WI38 (cell line): ENCODE results near the gene SOWAHD.
"Not testable (repeated sequence)": the region's sequence is repeated elsewhere in the genome, so short reads cannot be mapped to it uniquely, and the experiment has no call there.

Experiments used
- H3K4me3 ChIP-seq: 2 replicates; pipeline ENCODE4 v1.5.1; 2011; ENCODE audit warnings: low read depth, mild to moderate bottlenecking, control low read depth, low read length
- TF ChIP-seq, protein P1 (sequence below): IDR thresholded peaks from 2 replicates; pipeline ENCODE4 v1.5.1; 2012; ENCODE audit warnings: low read depth, mild to moderate bottlenecking, control low read depth, low read length

The SOWAHD gene

DNA sequence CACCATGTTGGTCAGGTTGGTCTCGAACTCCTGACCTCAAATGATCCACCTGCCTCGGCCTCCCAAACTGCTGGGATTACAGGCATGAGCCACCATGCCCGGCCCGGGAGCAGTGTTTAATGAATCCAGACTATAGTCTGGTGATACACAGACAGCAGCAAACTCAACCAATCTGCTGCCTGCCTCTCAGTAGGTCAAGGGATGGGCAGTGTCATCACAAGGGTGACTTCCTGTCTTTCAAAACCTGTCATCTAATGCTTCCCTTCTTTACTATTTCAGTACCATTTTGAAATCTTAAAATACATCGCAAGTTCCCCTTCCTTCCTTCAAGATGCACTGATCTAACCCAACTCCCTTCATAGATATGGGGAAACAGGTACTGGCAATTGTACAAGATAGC is 24.6 kb downstream of the SOWAHD start:
- TF ChIP-seq, protein P1, sequence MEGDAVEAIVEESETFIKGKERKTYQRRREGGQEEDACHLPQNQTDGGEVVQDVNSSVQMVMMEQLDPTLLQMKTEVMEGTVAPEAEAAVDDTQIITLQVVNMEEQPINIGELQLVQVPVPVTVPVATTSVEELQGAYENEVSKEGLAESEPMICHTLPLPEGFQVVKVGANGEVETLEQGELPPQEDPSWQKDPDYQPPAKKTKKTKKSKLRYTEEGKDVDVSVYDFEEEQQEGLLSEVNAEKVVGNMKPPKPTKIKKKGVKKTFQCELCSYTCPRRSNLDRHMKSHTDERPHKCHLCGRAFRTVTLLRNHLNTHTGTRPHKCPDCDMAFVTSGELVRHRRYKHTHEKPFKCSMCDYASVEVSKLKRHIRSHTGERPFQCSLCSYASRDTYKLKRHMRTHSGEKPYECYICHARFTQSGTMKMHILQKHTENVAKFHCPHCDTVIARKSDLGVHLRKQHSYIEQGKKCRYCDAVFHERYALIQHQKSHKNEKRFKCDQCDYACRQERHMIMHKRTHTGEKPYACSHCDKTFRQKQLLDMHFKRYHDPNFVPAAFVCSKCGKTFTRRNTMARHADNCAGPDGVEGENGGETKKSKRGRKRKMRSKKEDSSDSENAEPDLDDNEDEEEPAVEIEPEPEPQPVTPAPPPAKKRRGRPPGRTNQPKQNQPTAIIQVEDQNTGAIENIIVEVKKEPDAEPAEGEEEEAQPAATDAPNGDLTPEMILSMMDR = no peak
- H3K4me3 ChIP-seq = no peak overlapping the region

DNA sequence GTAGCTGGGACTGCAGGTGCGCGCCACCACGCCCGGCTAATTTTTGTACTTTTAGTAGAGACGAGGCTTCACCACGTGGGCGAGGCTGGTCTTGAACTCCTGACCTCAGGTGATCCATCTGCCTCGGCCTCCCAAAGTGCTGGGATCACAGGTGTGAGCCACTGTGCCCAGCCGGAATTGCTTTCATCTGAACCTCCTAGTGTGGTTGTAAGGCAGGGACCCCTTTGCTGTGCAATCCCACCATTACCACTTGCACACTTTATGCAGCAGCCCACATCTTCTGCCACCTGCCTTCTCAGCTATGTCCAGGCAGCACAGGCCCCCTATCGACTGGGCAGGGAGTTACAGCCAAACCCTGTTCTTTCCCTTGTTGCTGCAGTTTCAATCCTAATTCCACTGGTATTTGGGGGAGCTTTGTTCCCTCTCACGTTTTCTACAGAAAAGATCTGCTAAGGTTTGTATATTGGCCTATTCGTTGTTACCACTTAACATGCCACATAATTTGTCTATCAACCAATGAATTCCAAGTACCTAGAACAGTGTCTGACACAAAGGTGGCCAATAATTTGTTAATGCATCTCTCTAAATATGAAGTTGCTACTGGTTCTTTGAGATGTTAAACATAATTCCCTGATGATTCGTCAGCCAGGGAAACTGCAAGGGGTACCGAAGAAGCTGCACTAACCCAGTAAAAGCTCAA is 26.5 kb downstream of the SOWAHD start:
- TF ChIP-seq, protein P1 = peak; percentile 57
- H3K4me3 ChIP-seq = no peak overlapping the region

DNA sequence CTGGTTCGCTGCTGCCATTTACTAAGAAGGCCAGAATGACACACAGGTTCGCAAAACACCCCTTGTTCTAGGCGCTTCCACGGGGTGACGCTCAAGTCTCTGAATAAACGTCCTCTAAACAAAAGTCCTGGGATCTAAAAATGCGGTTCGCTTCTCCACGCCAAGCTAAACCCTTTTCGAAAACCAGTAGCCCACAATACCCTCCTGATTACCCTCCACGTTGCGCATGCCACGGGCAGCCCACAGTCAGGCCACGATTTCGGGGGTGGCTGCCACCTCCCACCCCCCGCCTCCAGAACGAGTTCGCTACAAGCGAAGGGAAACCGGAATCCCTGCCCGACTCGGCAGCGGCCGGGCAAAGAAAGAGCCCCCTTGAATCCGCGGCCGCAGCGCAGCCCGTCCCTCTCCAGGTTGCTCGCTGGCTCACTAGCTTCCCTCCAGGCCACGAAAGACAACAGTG is 32.6 kb downstream of the SOWAHD start:
- TF ChIP-seq, protein P1 = 0 out of 2 replicates have a peak, but pooled peaks have one; percentile 1
- peak overlapping the region; percentile 66 for H3K4me3 ChIP-seq

DNA sequence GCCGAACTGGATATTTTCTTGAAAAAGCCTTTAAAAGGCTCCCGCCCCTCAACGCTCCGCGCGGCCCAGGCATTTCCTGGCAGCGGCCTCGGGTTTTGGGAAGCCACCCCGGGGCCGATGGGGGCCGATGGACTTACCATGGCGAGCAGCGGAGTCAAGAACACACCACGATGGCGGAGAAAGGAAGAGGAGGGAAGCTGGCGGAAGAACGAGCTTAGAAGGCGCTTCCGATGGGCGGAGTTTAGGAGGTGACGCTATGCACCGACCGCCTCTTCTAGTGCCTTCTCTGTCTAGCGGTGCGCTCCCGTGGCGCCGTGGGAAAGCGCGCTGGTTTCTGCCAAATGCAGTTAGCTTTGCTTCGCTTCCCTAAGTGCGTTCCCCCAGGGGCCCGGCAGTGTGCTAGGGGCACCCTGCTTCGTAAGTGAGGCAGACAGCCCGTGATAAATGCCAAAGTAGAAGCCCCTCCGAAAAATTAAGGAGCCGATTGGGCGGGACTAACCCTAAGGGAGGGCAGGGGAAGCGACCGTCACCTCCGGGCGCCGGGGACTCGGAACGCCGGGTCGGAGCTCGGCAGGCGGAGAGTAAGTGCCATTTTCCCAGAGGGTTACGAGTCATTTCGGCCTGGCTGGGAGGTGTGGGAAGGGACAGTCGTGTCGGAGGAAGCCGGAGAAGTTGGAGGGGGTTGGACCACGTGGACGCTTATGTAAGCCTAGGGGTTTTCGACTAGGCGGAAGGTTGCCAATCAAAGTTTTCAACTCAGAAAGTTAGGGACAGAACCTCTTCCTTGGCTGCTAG is 33.2 kb downstream of the SOWAHD start, which contains the start of gene RPL39:
TSS of gene RPL39 (minus strand) at position 194 of the 795 bp plus-strand sequence. CDS start at position 140, 54 bp downstream.
- H3K4me3 ChIP-seq = peak within 1 kb of the TSS; percentile 66
- TF ChIP-seq, protein P1 = no peak

DNA sequence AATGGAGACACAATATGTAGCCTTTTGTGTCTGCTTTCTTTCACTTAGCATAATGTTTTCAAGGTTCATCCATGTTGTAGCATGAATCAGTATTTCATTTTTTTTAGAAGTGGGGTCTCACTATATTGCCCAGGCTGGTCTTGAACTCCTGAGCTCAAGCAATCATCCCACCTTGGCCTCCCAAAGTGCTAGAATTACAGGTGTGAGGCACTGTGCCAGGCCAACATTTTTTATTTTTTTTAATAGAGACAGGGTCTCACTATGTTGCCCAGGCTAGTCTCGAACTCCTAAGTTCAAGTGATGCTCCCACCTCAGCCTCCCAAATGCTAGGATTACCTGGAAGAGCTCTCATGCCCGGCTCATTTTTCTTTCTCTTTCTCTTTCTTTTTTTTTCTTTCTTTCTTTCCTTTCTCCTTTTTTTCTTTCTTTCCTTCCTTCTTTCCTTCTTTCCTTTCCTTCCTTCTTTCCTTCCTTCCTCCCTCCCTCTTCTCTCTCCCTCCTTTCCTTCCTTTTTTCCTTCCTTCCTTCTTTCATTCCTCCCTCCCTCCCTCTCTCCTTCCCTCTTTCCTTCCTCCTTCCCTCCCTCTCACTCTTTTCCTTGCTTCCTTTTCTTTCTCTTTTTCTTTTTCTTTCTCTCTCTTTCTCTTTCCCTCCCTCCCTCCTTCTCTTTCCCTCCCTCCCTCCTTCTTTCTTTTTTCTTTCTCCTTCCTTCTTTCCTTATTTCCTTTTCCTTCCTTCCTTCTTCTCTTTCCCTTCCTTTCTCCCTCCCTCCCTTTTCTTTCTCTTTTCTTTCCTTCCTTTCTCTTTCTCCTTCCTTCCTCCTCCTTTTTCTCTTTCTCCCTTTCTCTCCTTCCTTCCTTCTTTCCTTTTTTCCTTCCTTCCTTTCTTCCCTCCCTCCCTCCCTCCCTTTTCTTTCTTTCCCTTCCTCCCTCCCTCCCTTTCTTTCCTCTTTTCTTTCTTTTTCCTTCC is 43.1 kb downstream of the SOWAHD start:
- TF ChIP-seq, protein P1 = no peak
- no peak overlapping the region for H3K4me3 ChIP-seq

DNA sequence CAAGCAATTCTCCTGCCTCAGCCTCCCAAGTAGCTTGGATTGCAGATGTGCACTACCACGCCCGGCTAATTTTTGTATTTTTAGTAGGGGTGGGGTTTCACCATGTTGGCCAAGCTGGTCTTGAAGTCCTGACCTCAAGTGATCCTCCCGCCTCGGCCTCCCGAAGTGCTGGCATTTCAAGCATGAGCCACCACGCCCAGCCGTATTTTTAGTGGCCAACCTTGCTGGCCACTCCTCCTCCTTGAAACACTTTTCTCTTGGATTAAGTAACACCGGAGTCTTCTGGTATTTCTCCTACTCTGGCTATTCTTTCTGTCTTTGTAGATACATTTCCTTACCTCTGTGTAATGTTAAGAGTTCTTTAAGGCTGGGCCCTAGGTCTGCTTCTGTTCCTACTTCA is 44.2 kb downstream of the SOWAHD start:
- H3K4me3 ChIP-seq = no peak overlapping the region
- TF ChIP-seq, protein P1 = no peak

DNA sequence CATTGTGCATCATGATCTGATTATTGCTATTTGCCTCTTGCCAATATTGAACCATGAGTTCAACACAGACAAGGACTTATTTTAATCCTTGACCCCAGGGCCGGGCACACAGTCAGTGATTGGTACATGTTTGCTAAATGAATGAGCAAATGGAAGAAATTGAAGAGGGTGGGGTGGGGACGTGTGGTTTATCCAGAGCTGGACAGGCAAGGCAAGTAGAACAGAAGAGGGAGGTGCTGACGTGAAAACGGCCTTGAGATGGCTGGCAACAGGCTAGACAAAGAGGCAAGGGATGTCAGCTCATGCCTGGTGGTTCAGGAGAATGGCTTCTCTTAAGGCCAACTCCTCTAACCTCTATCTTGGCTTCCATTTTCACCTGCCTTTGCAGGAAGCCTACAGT is 50.1 kb downstream of the SOWAHD start:
- H3K4me3 ChIP-seq = not testable (repeated sequence)
